ENCODE data around the gene HNRNPUL1. TPM values are rescaled to one million over a fixed set of nuclear protein-coding genes. Genes with fewer than 3 reads are reported as not detected.
"Not testable (repeated sequence)": the region's sequence is repeated elsewhere in the genome, so short reads cannot be mapped to it uniquely, and the experiment has no call there.

The HNRNPUL1 gene
- total and polyA plus RNA-seq, 3 experiments from 2014 or later = 100 to 279 (median 270) TPM

- CTCF ChIA-PET = interaction anchor here (1.1 kb wide), 1 partner anchor 28 kb away, joined by 3 read pairs; no protein-coding TSS in a partner anchor
- Histone ChIP-seq H3K27me3 (ENCODE audit: insufficient read depth, low read length, poor library complexity, severe bottlenecking) (no peaks in the 10 kb centered on the region), H3K27ac (ENCODE audit: low read depth, low read length) (no peak overlapping the region), H3K36me3 (ENCODE audit: insufficient read depth, low read length) (peaks cover 88% of the 10 kb centered on the region), H3K4me3 (ENCODE audit: low read length) (no peak overlapping the region), H3K9me3 (ENCODE audit: low read length) (no peaks in the 10 kb centered on the region), H3K4me1 (ENCODE audit: insufficient read depth, low read length) (no peaks in the 10 kb centered on the region)
- H3K4me3 Mint-ChIP-seq = no peak overlapping the region
- no peak for DNase-seq
- H3K9me3 Mint-ChIP-seq = no peaks in the 10 kb centered on the region
- peak overlapping the region in 6 of 8 donors; percentile 35 to 90 (median 46) for H3K27ac Mint-ChIP-seq
- no peaks in the 10 kb centered on the region for H3K27me3 Mint-ChIP-seq
- POLR2A ChIA-PET = no interaction called here
- H3K4me1 Mint-ChIP-seq = peaks cover 3 to 20% (median 6%) of the 10 kb centered on the region in 3 donors
- peaks cover 6 to 93% (median 20%) of the 10 kb centered on the region in 3 donors for H3K36me3 Mint-ChIP-seq
Measured at GRCh38 chr19:41273076-41273475, 8.9 kb downstream of the HNRNPUL1 start.

GRCh38 chr19:41274802-41275201 is 10.6 kb downstream of the HNRNPUL1 start:
- no peaks in the 10 kb centered on the region for H3K9me3 ChIP-seq (ENCODE audit: low read length)
- DNase-seq = no peak
- Mint-ChIP-seq H3K4me3 (no peak overlapping the region), H3K4me1 (peaks cover 2 to 16% (median 10%) of the 10 kb centered on the region in 3 donors), H3K27me3 (no peaks in the 10 kb centered on the region), H3K27ac (peak overlapping the region in 2 of 8 donors; percentile 3 to 78), H3K9me3 (no peaks in the 10 kb centered on the region), H3K36me3 (peaks cover 10 to 94% (median 27%) of the 10 kb centered on the region in 3 donors)
- ChIA-PET CTCF (interaction anchor here (1.2 to 1.6 kb wide), 2 partner anchors 9 to 32 kb away, joined by 4 read pairs; no protein-coding TSS in a partner anchor), POLR2A (no interaction called here)
- no peaks in the 10 kb centered on the region for H3K27me3 ChIP-seq (ENCODE audit: insufficient read depth, low read length, poor library complexity, severe bottlenecking)
- no peak overlapping the region for H3K4me3 ChIP-seq (ENCODE audit: low read length)
- H3K36me3 ChIP-seq (ENCODE audit: insufficient read depth, low read length) = peaks cover 87% of the 10 kb centered on the region
- H3K27ac ChIP-seq (ENCODE audit: low read depth, low read length) = no peak overlapping the region
- no peaks in the 10 kb centered on the region for H3K4me1 ChIP-seq (ENCODE audit: insufficient read depth, low read length)

GRCh38 chr19:41276231-41276630 is 12.1 kb downstream of the HNRNPUL1 start:
- Mint-ChIP-seq H3K36me3 (peaks cover 16 to 98% (median 30%) of the 10 kb centered on the region in 3 donors), H3K27ac (peak overlapping the region in 5 of 8 donors; percentile 22 to 80 (median 32)), H3K27me3 (no peaks in the 10 kb centered on the region), H3K9me3 (no peaks in the 10 kb centered on the region), H3K4me1 (peaks cover 2 to 19% (median 13%) of the 10 kb centered on the region in 3 donors), H3K4me3 (no peak overlapping the region)
- Histone ChIP-seq H3K9me3 (ENCODE audit: low read length) (no peaks in the 10 kb centered on the region), H3K4me3 (ENCODE audit: low read length) (no peak overlapping the region), H3K27me3 (ENCODE audit: insufficient read depth, low read length, poor library complexity, severe bottlenecking) (no peaks in the 10 kb centered on the region), H3K4me1 (ENCODE audit: insufficient read depth, low read length) (no peaks in the 10 kb centered on the region), H3K27ac (ENCODE audit: low read depth, low read length) (no peak overlapping the region), H3K36me3 (ENCODE audit: insufficient read depth, low read length) (peaks cover 90% of the 10 kb centered on the region)
- CTCF ChIA-PET = interaction anchor here (0.9 kb wide), 1 partner anchor 21 kb away, joined by 3 read pairs; no protein-coding TSS in a partner anchor
- POLR2A ChIA-PET = no interaction called here
- DNase-seq = no peak

GRCh38 chr19:41278478-41278877 is 14.3 kb downstream of the HNRNPUL1 start:
- ChIA-PET CTCF (interaction anchor here (0.9 kb wide), 1 partner anchor 14 kb away, joined by 3 read pairs; the partner anchor contains the start of gene HNRNPUL1), POLR2A (no interaction called here)
- peaks cover 2 to 17% (median 11%) of the 10 kb centered on the region in 3 donors for H3K4me1 Mint-ChIP-seq
- Histone ChIP-seq H3K4me1 (ENCODE audit: insufficient read depth, low read length) (no peaks in the 10 kb centered on the region), H3K4me3 (ENCODE audit: low read length) (no peak overlapping the region), H3K27ac (ENCODE audit: low read depth, low read length) (no peak overlapping the region), H3K27me3 (ENCODE audit: insufficient read depth, low read length, poor library complexity, severe bottlenecking) (no peaks in the 10 kb centered on the region), H3K36me3 (ENCODE audit: insufficient read depth, low read length) (peaks cover 75% of the 10 kb centered on the region), H3K9me3 (ENCODE audit: low read length) (no peaks in the 10 kb centered on the region)
- peak overlapping the region in 1 of 8 donors; percentile 75 for H3K27ac Mint-ChIP-seq
- H3K36me3 Mint-ChIP-seq = peaks cover 17 to 93% (median 23%) of the 10 kb centered on the region in 3 donors
- no peaks in the 10 kb centered on the region for H3K9me3 Mint-ChIP-seq
- no peak for DNase-seq
- no peaks in the 10 kb centered on the region for H3K27me3 Mint-ChIP-seq
- H3K4me3 Mint-ChIP-seq = no peak overlapping the region

- Mint-ChIP-seq H3K4me1 (peaks cover 8 to 23% (median 14%) of the 10 kb centered on the region in 3 donors), H3K27me3 (no peaks in the 10 kb centered on the region), H3K36me3 (peaks cover 9 to 88% (median 24%) of the 10 kb centered on the region in 3 donors), H3K27ac (peak overlapping the region; percentile 12 to 77 (median 56)), H3K4me3 (no peak overlapping the region), H3K9me3 (no peaks in the 10 kb centered on the region)
- peaks cover 5% of the 10 kb centered on the region for H3K4me1 ChIP-seq (ENCODE audit: insufficient read depth, low read length)
- no peak overlapping the region for H3K27ac ChIP-seq (ENCODE audit: low read depth, low read length)
- no peaks in the 10 kb centered on the region for H3K27me3 ChIP-seq (ENCODE audit: insufficient read depth, low read length, poor library complexity, severe bottlenecking)
- CTCF ChIA-PET = interaction anchor here (0.6 to 1.3 kb wide), 6 partner anchors 19 to 147 kb away, joined by 3 to 4 read pairs (median 3); partner anchors contain the start of gene CCDC97
- DNase-seq = no peak
- no peak overlapping the region for H3K4me3 ChIP-seq (ENCODE audit: low read length)
- POLR2A ChIA-PET = no interaction called here
- H3K9me3 ChIP-seq (ENCODE audit: low read length) = no peaks in the 10 kb centered on the region
- peaks cover 65% of the 10 kb centered on the region for H3K36me3 ChIP-seq (ENCODE audit: insufficient read depth, low read length)
Measured at GRCh38 chr19:41288673-41289530, 24.7 kb downstream of the HNRNPUL1 start.

- H3K27ac ChIP-seq (ENCODE audit: low read depth, low read length); H3K27me3 ChIP-seq (ENCODE audit: insufficient read depth, low read length, poor library complexity, severe bottlenecking); H3K4me3 ChIP-seq (ENCODE audit: low read length); DNase-seq; H3K27me3 Mint-ChIP-seq; H3K9me3 ChIP-seq (ENCODE audit: low read length); H3K4me3 Mint-ChIP-seq; POLR2A ChIA-PET; H3K9me3 Mint-ChIP-seq; H3K4me1 ChIP-seq (ENCODE audit: insufficient read depth, low read length): not testable (repeated sequence)
- CTCF ChIA-PET = interaction anchor here (1.3 kb wide), 1 partner anchor 32 kb away, joined by 3 read pairs; no protein-coding TSS in a partner anchor
- peak overlapping the region in 3 of 8 donors; percentile 63 to 64 (median 64) for H3K27ac Mint-ChIP-seq
- peaks cover 70% of the 10 kb centered on the region for H3K36me3 ChIP-seq (ENCODE audit: insufficient read depth, low read length)
- H3K4me1 Mint-ChIP-seq = peaks cover 12 to 29% (median 12%) of the 10 kb centered on the region in 3 donors
- peaks cover 14 to 89% (median 27%) of the 10 kb centered on the region in 3 donors for H3K36me3 Mint-ChIP-seq
Measured at GRCh38 chr19:41289814-41290213, 25.6 kb downstream of the HNRNPUL1 start.

- Mint-ChIP-seq H3K9me3 (no peaks in the 10 kb centered on the region), H3K27ac (peak overlapping the region in 7 of 8 donors; percentile 10 to 97 (median 65)), H3K4me3 (peak overlapping the region in 1 of 7 donors; percentile 18), H3K4me1 (peaks cover 45 to 62% (median 49%) of the 10 kb centered on the region in 3 donors), H3K36me3 (peaks cover 11 to 95% (median 46%) of the 10 kb centered on the region in 3 donors), H3K27me3 (no peaks in the 10 kb centered on the region)
- peaks cover 76% of the 10 kb centered on the region for H3K36me3 ChIP-seq (ENCODE audit: insufficient read depth, low read length)
- no peak overlapping the region for H3K4me3 ChIP-seq (ENCODE audit: low read length)
- no peaks in the 10 kb centered on the region for H3K27me3 ChIP-seq (ENCODE audit: insufficient read depth, low read length, poor library complexity, severe bottlenecking)
- POLR2A ChIA-PET = no interaction called here
- H3K4me1 ChIP-seq (ENCODE audit: insufficient read depth, low read length) = peaks cover 37% of the 10 kb centered on the region
- H3K27ac ChIP-seq (ENCODE audit: low read depth, low read length) = no peak overlapping the region
- no peaks in the 10 kb centered on the region for H3K9me3 ChIP-seq (ENCODE audit: low read length)
- no peak for DNase-seq
- CTCF ChIA-PET = interaction anchor here (1.8 kb wide), 1 partner anchor 14 kb away, joined by 5 read pairs; no protein-coding TSS in a partner anchor
Measured at GRCh38 chr19:41294393-41294792, 30.2 kb downstream of the HNRNPUL1 start.

Data from CD8-positive, alpha-beta memory T cell (primary cell).